Measurements from ENCODE around the gene ZNF92.
"Not testable (repeated sequence)": the region's sequence is repeated elsewhere in the genome, so short reads cannot be mapped to it uniquely, and the experiment has no call there.

DNA sequence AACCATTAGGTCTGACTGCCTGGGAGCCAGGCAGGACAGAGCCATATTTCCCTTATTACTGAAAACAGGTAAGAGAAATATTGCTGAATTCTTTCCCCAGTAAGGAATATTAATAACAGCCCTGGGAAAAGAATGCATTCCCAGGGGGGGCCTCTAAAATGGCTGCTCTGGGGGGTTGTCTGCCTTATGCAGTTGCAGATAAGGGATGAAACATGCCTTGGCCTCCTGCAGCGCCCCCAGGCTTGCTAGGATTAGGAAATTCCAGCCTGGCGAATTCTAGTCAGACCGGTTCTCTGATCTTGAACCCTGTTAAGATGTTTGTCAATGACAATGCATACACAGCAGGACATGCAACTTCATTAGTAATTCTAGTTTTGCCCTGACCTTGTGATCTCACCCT lies 49.6 kb downstream of the ZNF92 start:
- TF ChIP-seq, protein P1, sequence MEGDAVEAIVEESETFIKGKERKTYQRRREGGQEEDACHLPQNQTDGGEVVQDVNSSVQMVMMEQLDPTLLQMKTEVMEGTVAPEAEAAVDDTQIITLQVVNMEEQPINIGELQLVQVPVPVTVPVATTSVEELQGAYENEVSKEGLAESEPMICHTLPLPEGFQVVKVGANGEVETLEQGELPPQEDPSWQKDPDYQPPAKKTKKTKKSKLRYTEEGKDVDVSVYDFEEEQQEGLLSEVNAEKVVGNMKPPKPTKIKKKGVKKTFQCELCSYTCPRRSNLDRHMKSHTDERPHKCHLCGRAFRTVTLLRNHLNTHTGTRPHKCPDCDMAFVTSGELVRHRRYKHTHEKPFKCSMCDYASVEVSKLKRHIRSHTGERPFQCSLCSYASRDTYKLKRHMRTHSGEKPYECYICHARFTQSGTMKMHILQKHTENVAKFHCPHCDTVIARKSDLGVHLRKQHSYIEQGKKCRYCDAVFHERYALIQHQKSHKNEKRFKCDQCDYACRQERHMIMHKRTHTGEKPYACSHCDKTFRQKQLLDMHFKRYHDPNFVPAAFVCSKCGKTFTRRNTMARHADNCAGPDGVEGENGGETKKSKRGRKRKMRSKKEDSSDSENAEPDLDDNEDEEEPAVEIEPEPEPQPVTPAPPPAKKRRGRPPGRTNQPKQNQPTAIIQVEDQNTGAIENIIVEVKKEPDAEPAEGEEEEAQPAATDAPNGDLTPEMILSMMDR (IDR thresholded peaks at IDR 0.05; ENCODE audit: low read length): not testable (repeated sequence)
- TF ChIP-seq EZH2 (IDR thresholded peaks at IDR 0.05; ENCODE audit: borderline replicate concordance, low read length): not testable (repeated sequence)

Data from OCI-LY1 (cell line).